ENCODE data around the gene ZNF513.
"Not testable (repeated sequence)": the region's sequence is repeated elsewhere in the genome, so short reads cannot be mapped to it uniquely, and the experiment has no call there.

Gene ZNF513, protein sequence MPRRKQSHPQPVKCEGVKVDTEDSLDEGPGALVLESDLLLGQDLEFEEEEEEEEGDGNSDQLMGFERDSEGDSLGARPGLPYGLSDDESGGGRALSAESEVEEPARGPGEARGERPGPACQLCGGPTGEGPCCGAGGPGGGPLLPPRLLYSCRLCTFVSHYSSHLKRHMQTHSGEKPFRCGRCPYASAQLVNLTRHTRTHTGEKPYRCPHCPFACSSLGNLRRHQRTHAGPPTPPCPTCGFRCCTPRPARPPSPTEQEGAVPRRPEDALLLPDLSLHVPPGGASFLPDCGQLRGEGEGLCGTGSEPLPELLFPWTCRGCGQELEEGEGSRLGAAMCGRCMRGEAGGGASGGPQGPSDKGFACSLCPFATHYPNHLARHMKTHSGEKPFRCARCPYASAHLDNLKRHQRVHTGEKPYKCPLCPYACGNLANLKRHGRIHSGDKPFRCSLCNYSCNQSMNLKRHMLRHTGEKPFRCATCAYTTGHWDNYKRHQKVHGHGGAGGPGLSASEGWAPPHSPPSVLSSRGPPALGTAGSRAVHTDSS

GRCh38 chr2:27380626-27381545 is at the start of gene ZNF513:
ZNF513 (minus strand) TSS chr2:27380734; CDS start chr2:27380526, 208 bp downstream.
- DNase-seq (ENCODE audit: low spot score) = peak; percentile 97

DNA sequence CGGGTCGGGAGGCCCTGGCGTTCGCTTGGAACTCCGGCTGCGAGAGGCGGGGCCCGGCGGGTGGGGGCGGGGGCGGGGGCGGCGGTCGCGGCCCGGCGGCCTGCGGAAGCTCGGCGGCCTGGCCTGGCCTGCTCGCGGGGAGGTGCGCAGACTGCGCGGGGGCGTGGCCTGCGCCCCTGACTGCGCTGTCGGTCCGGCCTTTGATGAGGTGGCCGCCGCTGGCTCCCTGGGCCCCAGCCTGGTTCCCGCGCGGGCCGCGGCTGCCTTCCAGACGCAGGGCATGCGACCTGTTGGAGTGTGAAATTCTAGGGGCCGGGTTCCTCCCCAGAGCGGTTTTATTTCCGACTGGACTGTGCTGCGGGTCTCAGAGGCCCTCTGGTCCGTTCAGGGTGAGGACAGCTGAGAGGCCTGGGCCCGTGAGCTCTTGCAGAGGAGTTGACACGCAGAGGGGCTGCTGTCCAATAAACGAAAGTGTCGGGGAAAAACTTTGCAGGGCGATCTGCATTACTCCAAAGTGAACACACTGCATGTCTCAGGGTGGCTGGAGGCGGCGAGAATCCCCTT is 48.5 kb upstream of the ZNF513 start:
- peak; percentile 92 for DNase-seq (ENCODE audit: low spot score)

DNA sequence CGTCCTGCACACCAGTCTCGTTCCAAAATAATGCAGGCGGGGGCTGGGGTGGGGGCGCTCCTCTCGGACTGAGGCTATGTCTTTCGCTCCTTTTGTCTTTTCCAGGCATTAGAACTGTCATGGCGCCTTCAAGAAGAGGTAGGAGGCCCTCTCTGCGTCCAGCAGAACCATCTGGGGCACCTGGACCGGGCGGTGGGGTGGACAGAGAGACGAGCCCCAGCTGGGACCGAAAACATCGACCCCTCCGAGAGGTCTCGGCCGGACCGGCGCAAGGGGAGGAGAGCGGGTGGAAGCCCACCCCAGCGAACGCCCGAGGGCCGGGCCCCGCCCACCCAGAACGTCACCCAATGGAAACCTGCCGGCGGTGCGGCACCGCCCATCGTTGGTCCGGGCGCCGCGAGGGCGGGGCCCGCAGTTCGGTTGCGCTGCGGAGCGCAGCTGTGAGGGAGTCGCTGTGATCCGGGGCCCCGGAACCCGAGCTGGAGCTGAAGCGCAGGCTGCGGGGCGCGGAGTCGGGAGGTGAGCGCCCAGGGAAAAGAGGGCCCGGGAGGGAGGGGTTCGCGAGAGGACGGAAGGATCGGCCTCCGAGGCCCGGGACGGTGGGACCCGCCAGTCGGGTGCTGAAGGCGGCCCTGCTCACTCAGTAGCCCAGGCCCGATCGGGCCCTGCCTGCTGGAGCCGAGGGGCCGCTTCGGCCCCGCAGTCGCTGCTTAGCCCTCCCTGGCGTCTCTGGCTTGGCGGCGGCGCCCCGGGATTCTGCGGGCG is 47.9 kb upstream of the ZNF513 start, which contains the start of gene NRBP1:
TSS of gene NRBP1 (plus strand) at position 419 of the 765 bp plus-strand sequence. CDS start 4,643 bp downstream, outside the sequence.
- peak; percentile 96 for DNase-seq (ENCODE audit: low spot score)

DNA sequence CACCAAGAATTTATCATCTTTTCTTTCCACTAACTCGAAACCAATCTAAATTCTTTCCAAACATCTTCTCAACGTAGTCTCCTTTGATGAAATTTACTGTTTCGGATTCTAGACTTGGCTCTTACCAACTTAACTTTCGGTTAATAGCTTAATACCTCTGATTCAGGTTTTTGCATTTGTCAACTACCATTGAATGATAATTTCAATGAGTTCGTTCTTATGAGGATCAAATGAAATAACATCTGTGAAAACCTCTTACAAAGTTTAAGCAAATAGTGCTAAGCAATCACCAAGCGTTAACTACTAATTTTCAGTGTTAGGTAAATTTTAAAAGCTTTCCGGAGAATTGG is 47.3 kb upstream of the ZNF513 start:
- DNase-seq (ENCODE audit: low spot score) = no peak

DNA sequence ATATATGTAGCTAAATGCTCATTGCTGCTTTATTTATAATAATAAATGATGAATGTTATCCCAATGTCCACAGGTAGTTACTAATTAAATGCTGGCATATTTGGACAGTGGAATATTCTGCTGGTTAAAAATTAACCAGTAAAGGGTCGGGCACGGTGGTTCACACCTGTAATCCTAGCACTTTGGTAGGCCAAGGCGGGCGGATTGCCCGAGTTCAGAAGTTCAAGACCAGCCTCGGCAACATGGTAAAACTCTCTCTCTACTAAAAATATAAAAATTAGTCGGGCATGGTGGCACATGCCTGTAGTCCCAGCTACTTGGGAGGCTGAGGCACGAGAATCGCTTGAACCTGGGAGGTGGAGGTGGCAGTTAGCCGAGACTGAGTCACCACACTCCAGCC is 44.5 kb upstream of the ZNF513 start:
- not testable (repeated sequence) for DNase-seq (ENCODE audit: low spot score)

DNA sequence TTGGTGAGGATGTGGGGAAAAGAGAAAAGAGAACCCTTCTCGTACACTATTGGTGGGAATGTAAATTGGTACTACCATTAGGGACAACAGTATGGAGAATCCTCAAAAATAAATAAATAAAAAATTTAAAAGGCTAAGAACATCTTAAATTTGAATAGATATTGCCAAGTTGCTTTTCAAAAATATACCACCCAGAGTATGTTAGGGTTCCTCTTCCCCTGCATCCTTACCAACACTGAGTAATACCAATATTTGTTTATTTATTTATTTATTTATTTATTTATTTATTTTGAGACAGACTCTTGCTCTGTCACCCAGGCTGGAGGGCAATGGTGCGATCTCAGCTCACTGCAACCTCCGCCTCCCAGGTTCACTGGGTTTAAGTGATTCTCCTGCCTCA is 42.4 kb upstream of the ZNF513 start:
- no peak for DNase-seq (ENCODE audit: low spot score)

GRCh38 chr2:27421660-27422250 is 41.2 kb upstream of the ZNF513 start:
- no peak for DNase-seq (ENCODE audit: low spot score)

DNA sequence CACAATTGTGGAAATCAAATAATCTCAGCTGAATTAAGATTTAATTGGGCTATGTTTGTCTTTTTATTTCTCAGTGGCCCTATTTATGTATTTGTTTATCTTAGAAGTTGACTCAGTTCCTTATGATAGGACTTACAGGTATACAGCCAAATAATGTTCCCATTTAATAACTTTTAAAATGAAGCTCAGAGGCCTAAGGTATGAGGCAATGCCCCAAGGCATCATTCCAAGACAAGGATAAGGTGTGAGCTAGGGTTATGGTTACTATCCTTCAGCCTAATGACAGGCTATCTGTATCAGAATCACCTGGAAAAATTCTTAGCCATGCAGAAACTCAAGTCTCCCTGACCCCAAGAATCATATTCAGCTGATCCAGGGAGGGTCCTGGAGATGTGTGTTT is 40.5 kb upstream of the ZNF513 start:
- no peak for DNase-seq (ENCODE audit: low spot score)

DNA sequence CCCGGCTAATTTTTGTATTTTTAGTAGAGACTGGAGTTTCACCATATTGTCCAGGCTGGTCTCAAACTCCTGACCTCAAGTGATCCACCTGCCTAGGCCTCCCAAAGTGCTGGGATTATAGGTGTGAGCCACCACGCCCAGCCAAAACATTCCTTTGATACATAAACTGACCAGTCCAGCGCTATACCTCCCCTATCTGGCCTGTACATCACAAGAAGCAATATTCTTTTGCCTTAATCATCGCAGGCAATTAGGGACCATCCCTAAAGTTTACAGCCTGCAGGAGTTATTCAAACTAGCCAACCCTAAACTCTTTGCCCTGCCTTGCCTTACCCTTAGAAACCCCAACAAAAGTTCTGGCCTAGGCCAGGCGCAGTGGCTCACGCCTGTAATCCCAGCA is 35.6 kb upstream of the ZNF513 start:
- DNase-seq (ENCODE audit: low spot score) = no peak

DNA sequence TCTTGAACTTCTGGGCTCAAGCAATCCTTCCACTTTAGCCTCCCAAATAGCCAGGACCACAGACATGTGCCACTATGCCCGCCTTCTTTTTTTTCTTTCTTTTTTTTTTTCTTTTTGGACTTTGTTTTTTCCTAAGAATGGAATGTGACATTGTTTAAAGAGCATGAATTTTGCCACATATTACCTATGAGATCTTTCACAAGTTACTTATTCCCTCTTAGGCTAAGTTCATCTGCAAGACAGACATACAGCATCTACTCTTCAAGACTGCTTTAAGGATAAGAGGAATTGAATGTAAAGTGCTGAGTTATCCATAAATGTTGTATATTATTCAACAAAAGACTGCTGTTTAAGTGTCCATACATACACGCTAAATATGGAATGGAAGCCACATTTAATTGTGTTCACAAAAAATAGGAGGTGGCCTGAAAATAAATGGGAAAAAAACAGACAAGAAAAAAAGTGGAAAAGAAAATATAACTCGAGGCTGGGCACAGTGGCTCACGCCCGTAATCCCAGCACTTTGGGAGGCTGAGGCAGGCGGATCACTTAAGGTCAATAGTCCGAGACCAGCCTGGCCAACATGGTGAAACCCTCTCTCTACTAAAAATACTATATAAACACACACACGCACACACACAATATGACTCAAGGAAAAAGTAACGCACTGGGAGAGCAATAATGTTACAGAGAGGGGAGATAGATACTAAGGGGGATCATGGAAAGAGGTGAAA is 32.1 kb upstream of the ZNF513 start:
- no peak for DNase-seq (ENCODE audit: low spot score)

- peak; percentile 97 for DNase-seq (ENCODE audit: low spot score)
Observed at GRCh38 chr2:27409321-27410073, 29.0 kb upstream of the ZNF513 start, which contains the start of gene PPM1G. PPM1G (minus strand) TSS chr2:27409591; CDS start chr2:27409422, 169 bp downstream.

DNA sequence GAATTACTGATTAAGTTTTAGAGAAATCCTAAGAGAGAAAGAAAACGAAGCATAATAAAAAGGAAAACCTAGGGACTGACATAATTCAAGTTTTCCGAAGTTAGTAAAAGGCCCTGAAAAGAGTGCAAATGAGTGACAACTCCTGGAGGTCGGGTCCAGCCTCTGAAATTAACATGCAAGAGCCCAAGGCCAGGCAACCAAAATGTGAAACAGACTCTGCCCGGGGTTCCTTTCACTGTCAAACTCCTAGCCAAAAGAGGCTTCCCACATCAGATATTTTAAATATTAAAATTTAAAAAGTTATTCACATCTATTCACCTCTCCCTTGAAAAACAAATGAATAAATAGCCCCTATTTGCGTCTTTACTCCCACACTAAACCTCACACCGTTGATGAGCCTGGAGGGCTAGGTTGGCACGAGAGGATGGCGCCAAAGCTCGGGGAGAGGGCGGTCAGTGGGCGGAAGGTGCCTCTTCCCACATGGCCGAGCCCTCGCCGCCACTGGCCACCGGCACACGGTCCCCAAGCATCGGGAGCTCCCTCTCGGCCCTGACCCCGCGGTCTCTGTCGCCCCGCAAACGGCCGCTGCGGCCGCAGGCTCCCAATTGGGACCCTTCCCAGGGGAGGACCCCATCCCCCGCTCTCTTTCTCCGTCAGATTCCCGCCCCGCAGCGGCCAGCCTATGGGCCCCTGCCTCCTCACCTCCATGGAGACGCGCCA is 28.2 kb upstream of the ZNF513 start:
- DNase-seq (ENCODE audit: low spot score) = no peak

GRCh38 chr2:27407798-27408491 is 27.4 kb upstream of the ZNF513 start:
- peak; percentile 53 for DNase-seq (ENCODE audit: low spot score)

DNA sequence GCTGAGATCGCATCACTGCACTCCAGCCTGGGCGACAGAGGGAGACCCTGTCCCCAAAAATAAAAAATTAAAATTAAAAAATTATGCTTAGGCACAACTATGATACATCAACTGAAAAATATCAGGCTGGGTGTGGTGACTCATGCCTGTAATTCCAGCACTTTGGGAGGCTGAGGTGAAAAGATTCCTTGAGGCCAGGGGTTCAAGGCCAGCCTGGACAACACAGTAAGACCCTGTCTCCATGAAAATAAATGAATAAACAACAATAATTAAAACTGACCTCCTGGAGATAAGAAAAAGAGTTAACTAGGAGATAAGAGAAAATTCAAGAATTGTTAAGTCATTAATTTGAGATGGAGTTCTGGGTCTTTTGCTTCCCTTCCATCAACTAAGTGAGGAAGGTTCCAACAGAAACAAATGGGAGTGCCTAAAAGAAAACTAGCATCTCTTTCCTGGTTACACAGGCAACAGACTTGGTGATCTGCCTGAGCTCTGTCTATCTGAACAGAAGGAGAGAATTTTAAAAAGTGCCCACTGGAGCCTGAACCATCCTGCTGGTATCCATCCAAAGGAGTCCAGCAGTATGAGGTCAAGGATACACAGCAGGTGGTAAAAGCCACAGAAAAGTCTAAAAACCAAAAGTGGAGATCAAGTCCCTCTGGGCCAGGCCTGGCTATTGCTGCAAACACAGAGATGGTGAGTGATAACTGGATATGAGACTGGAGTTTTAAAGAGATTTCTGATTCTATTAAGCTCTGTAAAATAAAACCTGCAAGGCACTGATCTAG is 20.0 kb upstream of the ZNF513 start:
- DNase-seq (ENCODE audit: low spot score) = no peak

DNA sequence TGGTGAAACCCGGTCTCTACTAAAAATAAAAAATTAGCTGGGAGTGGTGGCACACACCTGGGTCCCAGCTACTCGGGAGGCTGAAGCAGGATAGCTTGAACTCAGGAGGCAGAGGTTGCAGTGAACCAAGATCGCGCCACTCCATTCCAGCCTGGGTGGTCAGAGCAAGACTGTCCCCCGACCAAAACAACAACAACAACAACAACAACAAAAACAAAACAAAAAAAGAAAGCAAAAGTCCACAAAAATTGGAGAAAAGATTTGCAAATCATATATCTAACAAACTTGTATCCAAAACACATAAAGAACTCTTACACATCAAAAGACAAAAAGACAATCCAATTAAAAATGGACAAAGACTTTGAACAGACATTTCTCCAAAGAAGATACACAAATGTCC is 18.4 kb upstream of the ZNF513 start:
- no peak for DNase-seq (ENCODE audit: low spot score)

DNA sequence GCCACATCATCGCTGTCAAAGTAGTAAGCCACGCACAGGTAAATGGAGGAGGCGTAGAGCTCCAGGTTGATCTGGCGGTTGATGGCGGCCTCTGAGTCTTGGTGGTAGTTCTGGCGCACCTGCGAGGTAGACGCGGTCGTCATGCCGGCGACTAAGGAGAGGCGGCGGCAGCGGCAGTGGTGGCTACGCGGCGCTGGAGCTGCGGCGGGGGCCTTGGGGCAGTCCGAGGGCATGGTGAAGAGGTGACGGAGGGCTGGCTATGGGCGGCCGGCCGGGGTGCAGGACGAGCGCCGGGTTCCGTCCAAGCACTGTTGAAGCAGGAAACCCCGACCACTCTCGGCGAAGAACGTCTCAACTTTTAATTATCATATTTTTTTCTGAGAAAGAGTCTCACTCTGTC is 12.7 kb upstream of the ZNF513 start:
- no peak for DNase-seq (ENCODE audit: low spot score)

Measured in ecto neural progenitor cell (in vitro differentiated cells).